Stimulated activated CD8-positive, alpha-beta memory T cell treated with anti-CD3 and anti-CD28 coated beads, Interleukin-15, amount 100 ng/mL, for 1 hour (primary cell): ENCODE data around the gene KSR2.

Experiments used
- DNase-seq: peaks from one replicate; pipeline ENCODE4 v3.0.0-alpha.2; 2020; ENCODE audit warnings: low read depth

The KSR2 gene

GRCh38 chr12:117404203-117404853 lies 564.5 kb downstream of the KSR2 start:
- DNase-seq = no peak

GRCh38 chr12:117403586-117404139 lies 565.1 kb downstream of the KSR2 start:
- no peak for DNase-seq
